Cardiac muscle cell (in vitro differentiated cells and primary cell): ENCODE data around the gene RHOF. TPM values are rescaled to one million over a fixed set of nuclear protein-coding genes. Genes with fewer than 3 reads are reported as not detected.

Source experiments
- DNase-seq, 2 donors: peaks; one replicate each; pipeline versions ENCODE4 v3.0.0 to v3.0.0-alpha.2; 2010 to 2017; ENCODE audit warnings: low read depth in 1 of 2, low spot score in 1 of 2
- H3K27ac ChIP-seq: fragments of 200-600 bp; sonication (generic); 2 replicates; pipeline ENCODE4 v1.5.1; 2016
- H3K27me3 ChIP-seq: fragments of 200-600 bp; sonication (generic); 2 replicates; pipeline ENCODE4 v1.6.0; 2016; ENCODE audit warnings: control low read depth
- H3K36me3 ChIP-seq: fragments of 200-600 bp; sonication (generic); 2 replicates; pipeline ENCODE4 v1.5.1; 2016; ENCODE audit warnings: control low read depth
- H3K4me1 ChIP-seq: fragments of 200-600 bp; sonication (generic); 2 replicates; pipeline ENCODE4 v1.8.1; 2017; ENCODE audit warnings: low read depth, mild to moderate bottlenecking, mixed run types
- H3K4me3 ChIP-seq: fragments of 200-600 bp; sonication (generic); 2 replicates; pipeline ENCODE4 v1.5.1; 2016; ENCODE audit warnings: mild to moderate bottlenecking
- H3K9me3 ChIP-seq: fragments of 200-600 bp; sonication (generic); 2 replicates; pipeline ENCODE4 v1.5.1; 2017; ENCODE audit warnings: low read depth, mild to moderate bottlenecking, control low read depth
- polyA plus RNA-seq: library from polyadenylated mRNA; unstranded; fragments of >200 nt; fragmentation: Nextera tagmentation; extraction: Ambion mirVana; gene quantifications from 2 replicates; pipeline ENCODE4 v1.2.1, GENCODE V29; 2016
- total RNA-seq: library from RNA; depleted of rRNA; stranded (reverse); fragments of >200 nt; gene quantifications from 2 replicates; pipeline ENCODE4 v1.2.3, GENCODE V29; 2016
- TF ChIP-seq, protein P1 (sequence below): IDR thresholded peaks from 2 replicates; pipeline ENCODE4 v1.5.1; 2012; ENCODE audit warnings: low read depth, mild to moderate bottlenecking, low read length

RHOF gene
- total and polyA plus RNA-seq, 2 experiments from 2014 or later, result 21.5 to 56.3 TPM

DNA sequence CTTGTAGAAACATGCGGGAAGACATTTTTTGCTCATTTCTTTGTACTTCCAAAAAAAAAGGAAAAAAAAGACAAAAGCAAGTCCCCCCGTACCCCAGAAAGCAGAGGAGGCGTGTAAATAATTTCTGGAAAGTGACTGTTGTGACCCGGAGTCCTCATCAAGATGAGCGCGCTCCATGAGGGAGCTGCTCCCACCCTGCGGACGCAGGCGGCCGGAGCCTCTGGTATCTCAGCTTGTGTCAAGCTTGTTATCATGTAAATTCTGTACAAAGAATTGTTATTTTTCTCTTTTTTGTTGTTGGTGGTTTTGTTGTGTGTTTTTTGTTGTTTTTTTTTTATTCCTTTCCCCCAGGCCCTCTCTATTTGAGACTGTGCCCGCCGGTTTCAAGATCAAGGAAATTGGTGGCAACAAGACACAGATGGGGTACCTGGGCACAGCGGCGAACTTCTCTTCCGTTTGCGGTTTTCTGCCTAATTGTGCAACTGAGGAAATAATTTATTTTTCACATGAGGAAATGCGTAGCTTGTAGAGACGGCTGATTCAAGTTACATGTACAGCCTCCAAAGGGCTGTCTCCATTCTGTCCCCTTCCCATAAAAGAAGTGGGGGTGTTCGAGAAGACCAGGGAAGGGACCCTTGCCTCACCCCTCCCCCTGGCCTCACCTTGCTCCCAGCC, 38.2 kb upstream of the RHOF start:
- Histone ChIP-seq H3K4me3 (no peak overlapping the region), H3K36me3 (peaks cover 11% of the 10 kb centered on the region), H3K4me1 (peaks cover 5% of the 10 kb centered on the region), H3K27ac (no peak overlapping the region), H3K27me3 (no peaks in the 10 kb centered on the region), H3K9me3 (no peaks in the 10 kb centered on the region)
- DNase-seq, result no peak
- TF ChIP-seq, protein P1, sequence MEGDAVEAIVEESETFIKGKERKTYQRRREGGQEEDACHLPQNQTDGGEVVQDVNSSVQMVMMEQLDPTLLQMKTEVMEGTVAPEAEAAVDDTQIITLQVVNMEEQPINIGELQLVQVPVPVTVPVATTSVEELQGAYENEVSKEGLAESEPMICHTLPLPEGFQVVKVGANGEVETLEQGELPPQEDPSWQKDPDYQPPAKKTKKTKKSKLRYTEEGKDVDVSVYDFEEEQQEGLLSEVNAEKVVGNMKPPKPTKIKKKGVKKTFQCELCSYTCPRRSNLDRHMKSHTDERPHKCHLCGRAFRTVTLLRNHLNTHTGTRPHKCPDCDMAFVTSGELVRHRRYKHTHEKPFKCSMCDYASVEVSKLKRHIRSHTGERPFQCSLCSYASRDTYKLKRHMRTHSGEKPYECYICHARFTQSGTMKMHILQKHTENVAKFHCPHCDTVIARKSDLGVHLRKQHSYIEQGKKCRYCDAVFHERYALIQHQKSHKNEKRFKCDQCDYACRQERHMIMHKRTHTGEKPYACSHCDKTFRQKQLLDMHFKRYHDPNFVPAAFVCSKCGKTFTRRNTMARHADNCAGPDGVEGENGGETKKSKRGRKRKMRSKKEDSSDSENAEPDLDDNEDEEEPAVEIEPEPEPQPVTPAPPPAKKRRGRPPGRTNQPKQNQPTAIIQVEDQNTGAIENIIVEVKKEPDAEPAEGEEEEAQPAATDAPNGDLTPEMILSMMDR, result no peak

DNA sequence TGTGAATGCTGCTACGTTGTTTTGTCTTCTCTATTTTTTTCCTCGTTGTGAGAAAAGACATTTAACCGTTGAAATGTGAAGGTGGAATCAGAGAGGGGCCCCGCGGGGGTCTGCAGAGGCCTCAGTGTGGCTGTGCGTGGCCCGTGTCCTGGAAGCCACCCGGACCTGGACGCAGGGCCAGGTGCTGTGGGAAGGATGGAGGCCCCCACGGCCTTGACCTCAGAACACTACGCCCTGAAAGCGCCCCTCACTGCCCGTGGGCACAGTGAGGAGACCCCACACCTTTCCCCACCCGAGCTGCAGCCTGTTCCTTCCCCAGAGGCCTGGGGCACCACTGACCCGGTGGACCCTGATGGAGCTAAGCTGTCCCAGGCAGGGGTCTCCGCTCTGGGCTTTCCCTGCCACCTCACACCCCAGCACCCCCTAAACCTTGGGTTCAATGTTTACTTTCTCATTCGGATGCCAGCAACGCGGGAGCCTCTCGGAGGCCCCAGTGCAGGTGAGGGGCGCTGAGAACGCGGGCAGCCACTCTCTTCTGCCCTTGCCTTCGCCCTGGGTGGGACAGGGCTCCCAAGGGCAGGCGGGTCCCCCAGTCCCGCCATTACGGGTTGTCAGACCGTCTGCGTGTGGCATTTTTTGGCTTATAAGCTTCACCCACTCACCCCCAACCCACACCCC, 37.2 kb upstream of the RHOF start:
- H3K4me1 ChIP-seq, result peaks cover 5% of the 10 kb centered on the region
- no peak for DNase-seq
- no peaks in the 10 kb centered on the region for H3K27me3 ChIP-seq
- H3K9me3 ChIP-seq, result no peaks in the 10 kb centered on the region
- peaks cover 11% of the 10 kb centered on the region for H3K36me3 ChIP-seq
- no peak overlapping the region for H3K4me3 ChIP-seq
- H3K27ac ChIP-seq, result peak overlapping the region; percentile 62
- TF ChIP-seq, protein P1, result no peak

DNA sequence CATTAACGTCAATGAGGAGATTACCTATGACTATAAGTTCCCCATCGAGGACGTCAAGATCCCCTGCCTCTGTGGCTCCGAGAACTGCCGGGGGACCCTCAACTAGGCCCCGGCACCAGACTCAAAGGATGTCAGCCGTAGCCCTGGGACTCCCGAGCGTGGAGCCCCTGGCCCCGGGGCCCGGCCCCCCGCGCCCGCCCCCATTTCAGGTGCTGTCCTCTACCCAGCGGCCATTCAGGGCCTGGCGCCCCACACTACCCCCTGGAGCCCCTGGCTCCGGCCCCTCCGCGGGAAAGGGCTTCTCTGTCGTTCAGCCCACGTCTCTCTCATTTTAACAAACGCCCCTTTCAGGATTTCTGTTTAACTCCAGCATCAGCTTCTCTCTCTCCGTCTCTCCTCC, 36.6 kb upstream of the RHOF start:
- peak overlapping the region; percentile 62 for H3K27ac ChIP-seq
- no peaks in the 10 kb centered on the region for H3K27me3 ChIP-seq
- H3K36me3 ChIP-seq, result peaks cover 11% of the 10 kb centered on the region
- TF ChIP-seq, protein P1, result no peak
- H3K4me3 ChIP-seq, result no peak overlapping the region
- DNase-seq, result no peak
- H3K9me3 ChIP-seq, result no peaks in the 10 kb centered on the region
- peaks cover 5% of the 10 kb centered on the region for H3K4me1 ChIP-seq

DNA sequence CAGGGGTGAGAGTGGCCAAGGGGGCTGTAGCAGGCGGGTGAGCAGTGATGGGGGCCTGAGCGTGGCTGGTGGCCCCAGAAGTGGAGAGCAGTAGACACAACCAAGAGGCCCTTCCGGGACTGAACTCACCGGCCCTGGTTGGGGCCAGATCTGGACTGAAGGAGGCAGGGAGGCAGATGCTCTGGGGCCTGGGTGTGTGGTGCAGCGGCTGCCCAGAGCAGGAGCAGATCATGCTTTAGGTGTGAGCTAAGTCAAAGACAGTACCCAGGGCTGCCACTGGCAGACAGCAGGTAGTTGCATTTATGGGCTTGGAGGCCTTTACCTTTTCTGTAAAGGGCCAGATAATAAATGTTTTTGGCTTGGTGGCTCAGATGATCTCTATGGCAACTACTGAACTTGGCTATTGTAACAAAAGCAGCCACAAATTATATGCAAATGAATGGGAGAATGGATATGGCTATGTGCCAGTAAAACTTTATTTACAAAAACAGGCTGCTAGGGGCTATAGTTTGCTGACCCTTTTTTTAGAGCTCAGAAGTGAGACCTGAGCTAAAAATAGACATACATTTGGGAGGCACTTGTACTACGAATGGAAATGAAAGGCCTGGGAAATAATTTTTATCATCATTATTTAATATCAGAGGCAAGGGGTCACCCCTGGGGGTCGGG, 35.9 kb upstream of the RHOF start:
- no peaks in the 10 kb centered on the region for H3K9me3 ChIP-seq
- H3K36me3 ChIP-seq, result peaks cover 11% of the 10 kb centered on the region
- DNase-seq, result no peak
- no peak overlapping the region for H3K4me3 ChIP-seq
- peaks cover 5% of the 10 kb centered on the region for H3K4me1 ChIP-seq
- H3K27me3 ChIP-seq, result no peaks in the 10 kb centered on the region
- TF ChIP-seq, protein P1, result no peak
- peak overlapping the region; percentile 62 for H3K27ac ChIP-seq

DNA sequence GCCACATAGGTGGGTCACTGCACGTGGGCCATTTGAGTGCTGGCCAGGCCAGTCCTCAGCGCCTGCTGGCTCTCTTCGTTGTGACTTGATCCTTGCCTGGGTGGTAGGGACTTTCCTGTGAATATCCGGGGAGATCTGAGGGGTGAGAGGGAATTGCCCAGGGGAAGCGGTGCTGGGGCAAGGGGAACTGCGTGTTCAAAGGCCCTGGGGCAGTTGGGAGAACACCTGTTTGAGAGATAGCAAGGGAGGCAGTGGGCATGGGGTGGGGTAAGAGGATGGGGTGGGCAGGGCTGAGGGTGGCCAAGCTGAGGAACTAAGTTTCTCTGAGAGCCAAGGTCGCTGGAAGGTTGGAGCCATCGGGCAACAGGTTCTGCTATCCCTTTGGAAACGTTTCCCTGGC, 35.3 kb upstream of the RHOF start:
- DNase-seq, result no peak
- peaks cover 5% of the 10 kb centered on the region for H3K4me1 ChIP-seq
- TF ChIP-seq, protein P1, result no peak
- H3K9me3 ChIP-seq, result no peaks in the 10 kb centered on the region
- H3K36me3 ChIP-seq, result peaks cover 17% of the 10 kb centered on the region
- H3K27me3 ChIP-seq, result no peaks in the 10 kb centered on the region
- no peak overlapping the region for H3K4me3 ChIP-seq
- peak overlapping the region; percentile 62 for H3K27ac ChIP-seq
